SK-N-SH treated with all-trans-retinoic acid at 6 μM for 48 hours (cell line): ENCODE data around the gene FBXO48.

Experiments used
- ATAC-seq: fragments of 200-7000 bp; cut with Tn5 transposase; 3 replicates; pipeline ENCODE4 v1.9.1; 2020; ENCODE audit warnings: mild to moderate bottlenecking, moderate library complexity
- ARNTL ChIP-seq: fragments of 450-650 bp; formaldehyde crosslinking; IDR thresholded peaks from 2 replicates; pipeline ENCODE4 v1.5.0; 2020; ENCODE audit warnings: low read depth, mild to moderate bottlenecking, moderate library complexity, borderline replicate concordance
- BACH2 ChIP-seq: fragments of 250-450 bp; sonication (Bioruptor Pico); IDR thresholded peaks from 2 replicates; pipeline ENCODE4 v1.9.0; 2021; ENCODE audit warnings: mild to moderate bottlenecking, borderline replicate concordance
- CREB5 ChIP-seq: fragments of 250-450 bp; sonication (Bioruptor Pico); IDR thresholded peaks from 2 replicates; pipeline ENCODE4 v1.5.1; 2020; ENCODE audit warnings: low read depth, mild to moderate bottlenecking, moderate library complexity
- CSDC2 ChIP-seq: fragments of 250-450 bp; sonication (Bioruptor Pico); IDR thresholded peaks from 2 replicates; pipeline ENCODE4 v1.5.0; 2020; ENCODE audit warnings: mild to moderate bottlenecking, moderate library complexity
- CSRNP3 ChIP-seq: fragments of 250-450 bp; sonication (Bioruptor Pico); IDR thresholded peaks from 2 replicates; pipeline ENCODE4 v1.5.1; 2021; ENCODE audit warnings: mild to moderate bottlenecking, moderate library complexity
- ESRRG ChIP-seq: fragments of 250-450 bp; sonication (Bioruptor Pico); IDR thresholded peaks from 2 replicates; pipeline ENCODE4 v1.6.1; 2021; ENCODE audit warnings: mild to moderate bottlenecking
- GLIS3 ChIP-seq: fragments of 250-450 bp; sonication (Bioruptor Pico); IDR thresholded peaks from 2 replicates; pipeline ENCODE4 v1.5.0; 2020; ENCODE audit warnings: mild to moderate bottlenecking, moderate library complexity
- ISL1 ChIP-seq: fragments of 250-450 bp; sonication (Bioruptor Pico); IDR thresholded peaks from 2 replicates; pipeline ENCODE4 v2.1.2; 2022; ENCODE audit warnings: mild to moderate bottlenecking, moderate library complexity
- OSR1 ChIP-seq: fragments of 250-450 bp; sonication (Bioruptor Pico); IDR thresholded peaks from 2 replicates; pipeline ENCODE4 v1.8.0; 2022; ENCODE audit warnings: moderate library complexity, mild to moderate bottlenecking, inconsistent platforms
- PATZ1 ChIP-seq: fragments of 250-450 bp; sonication (Bioruptor Pico); IDR thresholded peaks from 2 replicates; pipeline ENCODE4 v1.8.0; 2020; ENCODE audit warnings: mild to moderate bottlenecking, moderate library complexity, borderline replicate concordance
- POU6F1 ChIP-seq: fragments of 250-450 bp; sonication (Bioruptor Pico); IDR thresholded peaks from 2 replicates; pipeline ENCODE4 v1.8.0; 2021; ENCODE audit warnings: low read depth, mild to moderate bottlenecking, moderate library complexity, borderline replicate concordance
- PPARA ChIP-seq: fragments of 250-450 bp; sonication (Bioruptor Pico); IDR thresholded peaks from 2 replicates; pipeline ENCODE4 v1.5.0; 2020; ENCODE audit warnings: mild to moderate bottlenecking, borderline replicate concordance
- RARB ChIP-seq: fragments of 250-450 bp; sonication (Bioruptor Pico); IDR thresholded peaks from 2 replicates; pipeline ENCODE4 v1.8.0; 2021; ENCODE audit warnings: mild to moderate bottlenecking, moderate library complexity
- SNAI2 ChIP-seq: fragments of 250-450 bp; sonication (Bioruptor Pico); IDR thresholded peaks from 2 replicates; pipeline ENCODE4 v1.5.0; 2020; ENCODE audit warnings: mild to moderate bottlenecking, moderate library complexity
- TCF4 ChIP-seq: fragments of 250-450 bp; sonication (Bioruptor Pico); IDR thresholded peaks from 2 replicates; pipeline ENCODE4 v1.8.0; 2021; ENCODE audit warnings: mild to moderate bottlenecking, moderate library complexity, borderline replicate concordance
- TOX ChIP-seq: fragments of 250-450 bp; sonication (Bioruptor Pico); IDR thresholded peaks from 2 replicates; pipeline ENCODE4 v1.8.0; 2021; ENCODE audit warnings: mild to moderate bottlenecking, moderate library complexity, borderline replicate concordance
- ZC3H10 ChIP-seq: fragments of 250-450 bp; sonication (Bioruptor Pico); IDR thresholded peaks from 2 replicates; pipeline ENCODE4 v1.5.1; 2021; ENCODE audit warnings: mild to moderate bottlenecking, moderate library complexity
- ZFP3 ChIP-seq: fragments of 250-450 bp; sonication (Bioruptor Pico); IDR thresholded peaks from 2 replicates; pipeline ENCODE4 v1.5.0; 2020; ENCODE audit warnings: mild to moderate bottlenecking, moderate library complexity
- ZFP30 ChIP-seq: fragments of 450-650 bp; formaldehyde crosslinking; IDR thresholded peaks from 2 replicates; pipeline ENCODE4 v1.5.0; 2022; ENCODE audit warnings: mild to moderate bottlenecking, moderate library complexity
- ZNF565 ChIP-seq: fragments of 450-650 bp; formaldehyde crosslinking; conservative IDR thresholded peaks from 2 replicates; pipeline ENCODE4 v1.5.0; 2020; ENCODE audit warnings: low read depth, mild to moderate bottlenecking, moderate library complexity
- ZNF70 ChIP-seq: fragments of 450-650 bp; formaldehyde crosslinking; IDR thresholded peaks from 2 replicates; pipeline ENCODE4 v1.5.0; 2020; ENCODE audit warnings: mild to moderate bottlenecking, moderate library complexity
- ZNF8 ChIP-seq: fragments of 450-650 bp; formaldehyde crosslinking; IDR thresholded peaks from 2 replicates; pipeline ENCODE4 v1.5.0; 2020; ENCODE audit warnings: mild to moderate bottlenecking, moderate library complexity

FBXO48 gene

GRCh38 chr2:68441179-68441993, 25.7 kb downstream of the FBXO48 start (continued):
- no peak for TF ChIP-seq CSRNP3 (CRISPR knock-in tag)

- ATAC-seq: no peak
- TF ChIP-seq ZFP30 (CRISPR knock-in tag) (no peak), PATZ1 (no peak), TCF4 (CRISPR knock-in tag) (no peak), GLIS3 (no peak), ARNTL (CRISPR knock-in tag) (no peak), CREB5 (CRISPR knock-in tag) (no peak), ZNF70 (CRISPR knock-in tag) (no peak), BACH2 (CRISPR knock-in tag) (no peak), ISL1 (CRISPR knock-in tag) (no peak), ZNF565 (CRISPR knock-in tag) (no peak), TOX (no peak), RARB (CRISPR knock-in tag) (no peak), OSR1 (no peak), POU6F1 (CRISPR knock-in tag) (no peak), ZFP3 (CRISPR knock-in tag) (no peak), ESRRG (CRISPR knock-in tag) (no peak), CSDC2 (CRISPR knock-in tag) (no peak), ZC3H10 (no peak), CSRNP3 (CRISPR knock-in tag) (no peak)
These were observed 28.4 kb downstream of the FBXO48 start for GRCh38 chr2:68438455-68439303.

GRCh38 chr2:68436270-68436669, 30.8 kb downstream of the FBXO48 start:
- ATAC-seq: no peak
- TF ChIP-seq ZNF70 (CRISPR knock-in tag) (no peak), SNAI2 (CRISPR knock-in tag) (no peak), CSRNP3 (CRISPR knock-in tag) (no peak), RARB (CRISPR knock-in tag) (no peak), ARNTL (CRISPR knock-in tag) (no peak), ZFP3 (CRISPR knock-in tag) (no peak), TCF4 (CRISPR knock-in tag) (no peak), PATZ1 (no peak), POU6F1 (CRISPR knock-in tag) (no peak), ZNF8 (CRISPR knock-in tag) (no peak), GLIS3 (no peak), CSDC2 (CRISPR knock-in tag) (no peak), PPARA (CRISPR knock-in tag) (no peak)
